Mesendoderm (in vitro differentiated cells): Measurements from ENCODE around the gene NEDD8.
A peak's percentile ranks its signal among the peaks of the same experiment; 100 is the strongest.

Source experiments
- DNase-seq: peaks from one replicate; pipeline ENCODE4 v3.0.0; 2013
- H2AK5ac ChIP-seq: 2 replicates; pipeline ENCODE4 v1.6.1; 2013; ENCODE audit warnings: low read length, inconsistent platforms
- H2BK120ac ChIP-seq: 2 replicates; pipeline ENCODE4 v1.6.1; 2013; ENCODE audit warnings: low read depth, mild to moderate bottlenecking, low read length, moderate library complexity, mixed read lengths
- H2BK15ac ChIP-seq: replicated peaks from 2 replicates; pipeline ENCODE4 v1.6.1; 2013; ENCODE audit warnings: low read depth, mild to moderate bottlenecking, moderate library complexity
- H2BK5ac ChIP-seq: 2 replicates; pipeline ENCODE4 v1.6.1; 2013; ENCODE audit warnings: low read length, inconsistent platforms
- H3K18ac ChIP-seq: 2 replicates; pipeline ENCODE4 v1.6.1; 2013; ENCODE audit warnings: mild to moderate bottlenecking, low read length, mixed read lengths
- H3K23ac ChIP-seq: one replicate; pipeline ENCODE4 v1.6.1; 2013; ENCODE audit warnings: low read length
- H3K27ac ChIP-seq: 2 replicates; pipeline ENCODE4 v1.5.1; 2013; ENCODE audit warnings: low read depth, mild to moderate bottlenecking, inconsistent platforms, low read length, moderate library complexity
- H3K27me3 ChIP-seq: 2 replicates; pipeline ENCODE4 v1.6.1; 2013; ENCODE audit warnings: low read length, control low read depth, mild to moderate bottlenecking, inconsistent platforms; ENCODE audit not compliant: insufficient read depth, poor library complexity
- H3K36me3 ChIP-seq: 2 replicates; pipeline ENCODE4 v1.6.1; 2013; ENCODE audit warnings: low read length, inconsistent platforms; ENCODE audit not compliant: control insufficient read depth, insufficient read depth
- H3K4ac ChIP-seq: one replicate; pipeline ENCODE4 v1.6.1; 2013; ENCODE audit warnings: low read depth, mild to moderate bottlenecking, low read length, moderate library complexity
- H3K4me1 ChIP-seq: 2 replicates; pipeline ENCODE4 v1.6.1; 2013; ENCODE audit warnings: low read depth, low read length, inconsistent platforms; ENCODE audit not compliant: control insufficient read depth
- H3K4me2 ChIP-seq: 2 replicates; pipeline ENCODE4 v1.6.1; 2013; ENCODE audit warnings: low read length
- H3K4me3 ChIP-seq: 2 replicates; pipeline ENCODE4 v1.5.1; 2013; ENCODE audit warnings: mild to moderate bottlenecking, low read length
- H3K56ac ChIP-seq: one replicate; pipeline ENCODE4 v1.6.1; 2013; ENCODE audit warnings: low read length
- H3K79me1 ChIP-seq: 2 replicates; pipeline ENCODE4 v1.6.1; 2013; ENCODE audit warnings: low read length, inconsistent platforms
- H3K79me2 ChIP-seq: 2 replicates; pipeline ENCODE4 v1.6.1; 2013; ENCODE audit warnings: mild to moderate bottlenecking, low read length; ENCODE audit not compliant: control insufficient read depth, insufficient read depth
- H3K9ac ChIP-seq: 2 replicates; pipeline ENCODE4 v1.6.1; 2013; ENCODE audit warnings: low read length, inconsistent platforms
- H4K5ac ChIP-seq: one replicate; pipeline ENCODE4 v1.6.1; 2013; ENCODE audit warnings: low read length
- H4K8ac ChIP-seq: one replicate; pipeline ENCODE4 v1.6.1; 2013; ENCODE audit warnings: low read depth, mild to moderate bottlenecking, control low read depth, low read length, moderate library complexity
- WGBS: extraction: QIAGEN DNeasy Blood & Tissue Kit; methylation state at CpG from one replicate; pipeline ENCODE4 v1.1.7; 2013; ENCODE audit warnings: low lambda C conversion rate, missing lambda C conversion rate; ENCODE audit not compliant: insufficient coverage; ENCODE audit errors: extremely low coverage; 5-methylcytosine and 5-hydroxymethylcytosine counted together

The NEDD8 gene

GRCh38 chr14:24213866-24214662 is 18.1 kb downstream of the NEDD8 start:
- peak overlapping the region; percentile 78 for H4K5ac ChIP-seq
- DNase-seq = peak; percentile 48
- peaks cover 4% of the 10 kb centered on the region for H3K4me1 ChIP-seq
- no CpG with 5 or more reads among the region's 7 CpGs for WGBS
- H3K9ac ChIP-seq = peak overlapping the region; percentile 65
- peak overlapping the region; percentile 14 for H2AK5ac ChIP-seq
- no peaks in the 10 kb centered on the region for H3K27me3 ChIP-seq
- H2BK5ac ChIP-seq = no peak overlapping the region
- peak overlapping the region; percentile 32 for H3K4me3 ChIP-seq
- H3K79me2 ChIP-seq = no peaks in the 10 kb centered on the region
- peak overlapping the region; percentile 84 for H3K56ac ChIP-seq
- H2BK120ac ChIP-seq = no peak overlapping the region
- H3K18ac ChIP-seq = peak overlapping the region; percentile 34
- peak overlapping the region; percentile 77 for H4K8ac ChIP-seq
- H3K27ac ChIP-seq = peak overlapping the region; percentile 47
- H2BK15ac ChIP-seq = no peak overlapping the region
- no peaks in the 10 kb centered on the region for H3K79me1 ChIP-seq
- no peak overlapping the region for H3K4ac ChIP-seq
- H3K36me3 ChIP-seq = peaks cover 4% of the 10 kb centered on the region
- peak overlapping the region; percentile 86 for H3K4me2 ChIP-seq
- H3K23ac ChIP-seq = no peak overlapping the region

- Histone ChIP-seq H3K27ac (peak within 1 kb of the TSS; percentile 98), H2BK15ac (no peak within 1 kb of the TSS), H3K79me1 (no peaks in the 10 kb centered on the region), H3K4me3 (peak within 1 kb of the TSS; percentile 57), H3K56ac (peak within 1 kb of the TSS; percentile 84), H4K5ac (peak within 1 kb of the TSS; percentile 78), H3K23ac (no peak within 1 kb of the TSS), H3K18ac (peak within 1 kb of the TSS; percentile 82), H3K79me2 (no peaks in the 10 kb centered on the region), H3K4ac (peak within 1 kb of the TSS; percentile 85), H2BK120ac (no peak within 1 kb of the TSS), H3K4me1 (peaks cover 4% of the 10 kb centered on the region), H4K8ac (peak within 1 kb of the TSS; percentile 77), H3K27me3 (no peaks in the 10 kb centered on the region), H3K36me3 (peaks cover 4% of the 10 kb centered on the region), H2BK5ac (peak within 1 kb of the TSS; percentile 26), H2AK5ac (peak within 1 kb of the TSS; percentile 14), H3K9ac (peak within 1 kb of the TSS; percentile 88), H3K4me2 (peak within 1 kb of the TSS; percentile 86)
- peak; percentile 100 for DNase-seq
- WGBS = no CpG with 5 or more reads among the region's 53 CpGs
These were observed 19.0 kb downstream of the NEDD8 start, which contains the start of gene CHMP4A for GRCh38 chr14:24212924-24213865. CHMP4A (minus strand) TSS chr14:24213488; CDS start chr14:24213439, 49 bp downstream.

GRCh38 chr14:24211311-24211710 is 20.9 kb downstream of the NEDD8 start:
- H3K4me1 ChIP-seq = peaks cover 4% of the 10 kb centered on the region
- H3K79me1 ChIP-seq = no peaks in the 10 kb centered on the region
- H3K4ac ChIP-seq = no peak overlapping the region
- H3K9ac ChIP-seq = no peak overlapping the region
- WGBS = no CpG with 5 or more reads among the region's 6 CpGs
- no peak overlapping the region for H2BK120ac ChIP-seq
- H3K18ac ChIP-seq = no peak overlapping the region
- DNase-seq = no peak
- H3K23ac ChIP-seq = no peak overlapping the region
- no peak overlapping the region for H2BK15ac ChIP-seq
- H4K5ac ChIP-seq = no peak overlapping the region
- H3K4me3 ChIP-seq = no peak overlapping the region
- no peak overlapping the region for H4K8ac ChIP-seq
- no peak overlapping the region for H3K56ac ChIP-seq
- H3K36me3 ChIP-seq = peaks cover 7% of the 10 kb centered on the region
- H3K4me2 ChIP-seq = no peak overlapping the region
- H3K27me3 ChIP-seq = no peaks in the 10 kb centered on the region
- H3K27ac ChIP-seq = no peak overlapping the region
- H2AK5ac ChIP-seq = no peak overlapping the region
- H3K79me2 ChIP-seq = no peaks in the 10 kb centered on the region
- no peak overlapping the region for H2BK5ac ChIP-seq

- Histone ChIP-seq H4K5ac (no peak overlapping the region), H2BK5ac (no peak overlapping the region), H2BK15ac (no peak overlapping the region), H3K23ac (no peak overlapping the region), H3K4me1 (no peaks in the 10 kb centered on the region), H3K4ac (no peak overlapping the region), H2AK5ac (no peak overlapping the region), H4K8ac (no peak overlapping the region), H3K36me3 (peaks cover 11% of the 10 kb centered on the region), H3K4me3 (no peak overlapping the region), H2BK120ac (no peak overlapping the region), H3K9ac (no peak overlapping the region), H3K27me3 (no peaks in the 10 kb centered on the region), H3K79me2 (no peaks in the 10 kb centered on the region), H3K27ac (no peak overlapping the region), H3K79me1 (no peaks in the 10 kb centered on the region), H3K18ac (no peak overlapping the region), H3K4me2 (no peak overlapping the region), H3K56ac (no peak overlapping the region)
- DNase-seq = no peak
- WGBS = no CpG with 5 or more reads among the region's 2 CpGs
These were observed 24.5 kb downstream of the NEDD8 start for GRCh38 chr14:24207625-24208024.

GRCh38 chr14:24207104-24207551 is 25.0 kb downstream of the NEDD8 start:
- Histone ChIP-seq H3K23ac (no peak overlapping the region), H3K27me3 (no peaks in the 10 kb centered on the region)

More at GRCh38 chr14:24207104-24207551, 25.0 kb downstream of the NEDD8 start:
- no peaks in the 10 kb centered on the region for H3K79me2 ChIP-seq
- no peak overlapping the region for H2BK120ac ChIP-seq
- H4K5ac ChIP-seq = no peak overlapping the region
- H2AK5ac ChIP-seq = no peak overlapping the region
- H3K27ac ChIP-seq = no peak overlapping the region
- H3K4me2 ChIP-seq = no peak overlapping the region
- H3K4me3 ChIP-seq = no peak overlapping the region
- no peak overlapping the region for H2BK5ac ChIP-seq
- H3K79me1 ChIP-seq = no peaks in the 10 kb centered on the region
- H3K36me3 ChIP-seq = peaks cover 11% of the 10 kb centered on the region
- H3K4me1 ChIP-seq = no peaks in the 10 kb centered on the region
- H3K4ac ChIP-seq = no peak overlapping the region
- H3K56ac ChIP-seq = no peak overlapping the region
- no peak overlapping the region for H3K9ac ChIP-seq
- no peak overlapping the region for H4K8ac ChIP-seq
- DNase-seq = no peak
- no peak overlapping the region for H3K18ac ChIP-seq
- H2BK15ac ChIP-seq = no peak overlapping the region
- WGBS = no CpG with 5 or more reads among the region's 5 CpGs
